HEK293 (cell line): ENCODE data around the gene TCAP.

ENCODE experiments used
- CTCF ChIA-PET: fragments of 350-600 bp; formaldehyde crosslinking; extraction: SDS; loops from one replicate; lab custom pipeline; 2021; ENCODE audit warnings: antibody characterized with exemption; lab: Yijun Ruan, JAX
- POLR2A ChIA-PET: fragments of 300-600 bp; formaldehyde crosslinking; extraction: SDS; loops from one replicate; lab custom pipeline; 2020; ENCODE audit warnings: antibody characterized with exemption, inconsistent platforms; lab: Yijun Ruan, JAX
- H3K27ac ChIP-seq: fragments of 200-500 bp; sonication (Bioruptor generic); 2 replicates; pipeline ENCODE4 v1.5.1; 2014; ENCODE audit warnings: low read depth, low read length, control low read depth, inconsistent platforms; ENCODE audit errors: extremely low read depth
- H3K36me3 ChIP-seq, 2 experiments: fragments of 200-500 bp in 1 of 2; sonication (Bioruptor generic) in 1 of 2; 1 replicate in 1 of 2; 2 replicates in 1 of 2; pipeline ENCODE4 v1.5.1; 2014 to 2017; ENCODE audit warnings: inconsistent platforms in 2 of 2, low read length in 2 of 2; ENCODE audit not compliant: control insufficient read depth in 2 of 2, insufficient read depth in 1 of 2
- H3K4me1 ChIP-seq: fragments of 200-500 bp; sonication (Bioruptor generic); 2 replicates; pipeline ENCODE4 v1.5.1; 2014; ENCODE audit warnings: mild to moderate bottlenecking, low read length, inconsistent platforms; ENCODE audit not compliant: control insufficient read depth, insufficient read depth
- H3K4me3 ChIP-seq: 2 replicates; pipeline ENCODE4 v1.5.1; 2011; ENCODE audit warnings: low read depth, mild to moderate bottlenecking, control low read depth, low read length, moderate library complexity
- H3K9me3 ChIP-seq: fragments of 200-500 bp; sonication (Bioruptor generic); 2 replicates; pipeline ENCODE4 v1.5.1; 2014; ENCODE audit warnings: low read depth, low read length, inconsistent platforms; ENCODE audit not compliant: control insufficient read depth, insufficient read depth
- ATF2 ChIP-seq: fragments of 450-650 bp; formaldehyde crosslinking; IDR thresholded peaks from 2 replicates; pipeline ENCODE4 v1.5.1; 2016; ENCODE audit warnings: missing biosample characterization, missing genetic modification characterization, low read depth
- HIC1 ChIP-seq: fragments of 450-650 bp; formaldehyde crosslinking; IDR thresholded peaks from 2 replicates; pipeline ENCODE4 v1.5.1; 2016; ENCODE audit warnings: missing biosample characterization, missing genetic modification characterization
- KLF17 ChIP-seq: fragments of 450-650 bp; formaldehyde crosslinking; IDR thresholded peaks from 2 replicates; pipeline ENCODE4 v1.5.1; 2016; ENCODE audit warnings: missing biosample characterization, missing genetic modification characterization
- SALL2 ChIP-seq: fragments of 450-650 bp; formaldehyde crosslinking; IDR thresholded peaks from 2 replicates; pipeline ENCODE4 v1.5.0; 2017; ENCODE audit warnings: missing biosample characterization, mild to moderate bottlenecking, missing genetic modification characterization, borderline replicate concordance
- ZFHX2 ChIP-seq: fragments of 450-650 bp; formaldehyde crosslinking; conservative IDR thresholded peaks from 2 replicates; pipeline ENCODE4 v1.5.1; 2016; ENCODE audit warnings: missing biosample characterization, missing genetic modification characterization
- ZFP37 ChIP-seq: fragments of 450-650 bp; formaldehyde crosslinking; IDR thresholded peaks from 2 replicates; pipeline ENCODE4 v1.5.1; 2016; ENCODE audit warnings: missing biosample characterization, missing genetic modification characterization
- ZNF169 ChIP-seq: fragments of 450-650 bp; formaldehyde crosslinking; IDR thresholded peaks from 2 replicates; pipeline ENCODE4 v1.5.1; 2016; ENCODE audit warnings: missing biosample characterization, missing genetic modification characterization
- ZNF354C ChIP-seq: fragments of 450-650 bp; formaldehyde crosslinking; IDR thresholded peaks from 2 replicates; pipeline ENCODE4 v1.5.1; 2016; ENCODE audit warnings: missing biosample characterization, missing genetic modification characterization, low read depth, borderline replicate concordance
- ZNF621 ChIP-seq: fragments of 450-650 bp; formaldehyde crosslinking; IDR thresholded peaks from 2 replicates; pipeline ENCODE4 v1.5.1; 2017; ENCODE audit warnings: missing biosample characterization, missing genetic modification characterization
- ZNF704 ChIP-seq: fragments of 450-650 bp; formaldehyde crosslinking; IDR thresholded peaks from 2 replicates; pipeline ENCODE4 v1.5.1; 2016; ENCODE audit warnings: missing biosample characterization, missing genetic modification characterization
- ZNF791 ChIP-seq: fragments of 450-650 bp; formaldehyde crosslinking; IDR thresholded peaks from 2 replicates; pipeline ENCODE4 v1.5.1; 2016; ENCODE audit warnings: missing biosample characterization, missing genetic modification characterization
- ZSCAN16 ChIP-seq: fragments of 450-650 bp; formaldehyde crosslinking; IDR thresholded peaks from 2 replicates; pipeline ENCODE4 v1.5.1; 2016; ENCODE audit warnings: missing biosample characterization, missing genetic modification characterization

The TCAP gene

GRCh38 chr17:39659279-39660010 lies 5.7 kb upstream of the TCAP start:
- TF ChIP-seq ATF2 (tag by site-specific recombination), result no peak
- TF ChIP-seq ZFP37 (tag by site-specific recombination), result no peak
- TF ChIP-seq ZNF354C (tag by site-specific recombination), result no peak
- no peak for TF ChIP-seq ZNF621 (tag by site-specific recombination)
- TF ChIP-seq HIC1 (tag by site-specific recombination), result no peak
- TF ChIP-seq ZFHX2 (tag by site-specific recombination), result no peak
- H3K27ac ChIP-seq, result no peak overlapping the region
- no peak overlapping the region for H3K4me3 ChIP-seq
- H3K9me3 ChIP-seq, result no peaks in the 10 kb centered on the region
- ChIA-PET CTCF (interaction anchor here (0.9 to 1.9 kb wide), 4 partner anchors 9 to 38 kb away, joined by 3 to 7 read pairs (median 4); partner anchors contain the start of gene PNMT), POLR2A (no interaction called here)
- H3K4me1 ChIP-seq, result peaks cover 9% of the 10 kb centered on the region; the same call in 1 of the 2 replicates
- H3K36me3 ChIP-seq, result peaks cover 3 to 66% of the 10 kb centered on the region in 2 experiments; a peak in 2 of 3 replicates

- Histone ChIP-seq H3K4me1 (peaks cover 9% of the 10 kb centered on the region; the same call in 1 of the 2 replicates), H3K4me3 (no peak overlapping the region), H3K36me3 (peaks cover 3 to 66% of the 10 kb centered on the region in 2 experiments; a peak in 2 of 3 replicates), H3K9me3 (no peaks in the 10 kb centered on the region), H3K27ac (no peak overlapping the region)
- POLR2A ChIA-PET, result no interaction called here
- TF ChIP-seq SALL2 (tag by site-specific recombination) (no peak), ZNF169 (tag by site-specific recombination) (no peak), KLF17 (tag by site-specific recombination) (no peak), ZSCAN16 (tag by site-specific recombination) (no peak)
- CTCF ChIA-PET, result interaction anchor here (0.9 to 1.9 kb wide), 4 partner anchors 8 to 38 kb away, joined by 3 to 7 read pairs (median 4); partner anchors contain the start of gene PNMT
These were observed 5.2 kb upstream of the TCAP start for GRCh38 chr17:39660011-39660360.

GRCh38 chr17:39660397-39661385 lies 4.5 kb upstream of the TCAP start:
- POLR2A ChIA-PET, result no interaction called here

More at GRCh38 chr17:39660397-39661385, 4.5 kb upstream of the TCAP start:
- Histone ChIP-seq H3K4me1 (peaks cover 9% of the 10 kb centered on the region; the same call in 1 of the 2 replicates), H3K4me3 (no peak overlapping the region), H3K9me3 (no peaks in the 10 kb centered on the region), H3K27ac (no peak overlapping the region), H3K36me3 (peaks cover 3 to 61% of the 10 kb centered on the region in 2 experiments; a peak in 1 of 3 replicates)
- CTCF ChIA-PET, result interaction anchor here (0.6 to 1.9 kb wide), 7 partner anchors 8 to 116 kb away, joined by 3 to 10 read pairs (median 5); partner anchors contain the start of gene PNMT
- TF ChIP-seq ZNF791, result no peak
- TF ChIP-seq ZNF704 (tag by site-specific recombination), result no peak
